GM18867 (cell line): ENCODE measurements around the gene CHMP6.
"Not testable (repeated sequence)": the region's sequence is repeated elsewhere in the genome, so short reads cannot be mapped to it uniquely, and the experiment has no call there.

ENCODE experiments used
- ATAC-seq: cut with Tn5 transposase; IDR thresholded peaks from one replicate; pipeline ENCODE4 v1.9.1; 2021; ENCODE audit warnings: mild to moderate bottlenecking, moderate library complexity; ENCODE audit not compliant: unreplicated experiment

The CHMP6 gene

GRCh38 chr17:81029859-81030258, 38.2 kb downstream of the CHMP6 start:
- ATAC-seq, result no peak

GRCh38 chr17:81030312-81030711, 38.7 kb downstream of the CHMP6 start:
- not testable (repeated sequence) for ATAC-seq

DNA sequence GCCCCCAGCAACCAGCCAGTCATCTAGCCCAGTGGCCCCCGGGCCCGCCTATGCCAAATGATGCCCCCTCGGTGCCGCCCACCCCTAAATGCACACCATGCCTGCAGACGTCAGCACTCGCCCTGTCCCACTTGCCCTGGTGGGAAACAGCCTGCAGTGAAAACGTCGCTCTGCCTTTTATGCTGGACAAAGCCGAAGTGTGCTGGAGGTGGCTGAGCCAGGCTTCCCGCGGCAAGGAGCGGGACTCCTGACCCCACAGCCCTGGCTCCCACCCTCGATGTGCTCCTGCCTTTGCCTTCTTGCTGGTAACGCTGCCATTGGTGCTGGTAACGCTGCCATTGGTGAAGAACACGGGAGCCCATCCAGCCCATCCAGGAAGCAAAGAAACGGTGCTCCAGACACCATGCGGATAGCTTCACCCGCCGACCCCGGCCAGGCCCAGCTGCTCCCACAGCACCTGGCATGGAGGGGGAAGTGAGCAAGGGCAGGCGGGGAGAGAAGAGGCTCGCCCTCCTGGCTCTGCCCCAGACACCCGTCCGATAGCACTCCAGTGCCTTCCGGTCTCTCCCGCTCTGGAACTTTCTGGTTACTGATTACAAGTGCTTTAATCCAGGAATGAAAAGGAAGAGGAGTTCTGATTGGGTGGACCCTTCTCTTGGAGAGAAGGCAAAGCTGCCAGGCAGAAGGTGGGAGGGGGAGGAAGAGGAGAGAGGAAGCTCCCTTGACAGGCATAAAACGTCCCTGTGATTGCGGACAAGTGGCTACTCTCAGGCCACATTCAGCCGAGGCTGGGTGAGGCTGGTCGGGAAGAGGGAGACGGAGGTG, 39.3 kb downstream of the CHMP6 start:
- ATAC-seq, result no peak

GRCh38 chr17:81031566-81032550, 40.2 kb downstream of the CHMP6 start:
- ATAC-seq, result no peak

- no peak for ATAC-seq
Observed at GRCh38 chr17:81032641-81033480, 41.2 kb downstream of the CHMP6 start.

DNA sequence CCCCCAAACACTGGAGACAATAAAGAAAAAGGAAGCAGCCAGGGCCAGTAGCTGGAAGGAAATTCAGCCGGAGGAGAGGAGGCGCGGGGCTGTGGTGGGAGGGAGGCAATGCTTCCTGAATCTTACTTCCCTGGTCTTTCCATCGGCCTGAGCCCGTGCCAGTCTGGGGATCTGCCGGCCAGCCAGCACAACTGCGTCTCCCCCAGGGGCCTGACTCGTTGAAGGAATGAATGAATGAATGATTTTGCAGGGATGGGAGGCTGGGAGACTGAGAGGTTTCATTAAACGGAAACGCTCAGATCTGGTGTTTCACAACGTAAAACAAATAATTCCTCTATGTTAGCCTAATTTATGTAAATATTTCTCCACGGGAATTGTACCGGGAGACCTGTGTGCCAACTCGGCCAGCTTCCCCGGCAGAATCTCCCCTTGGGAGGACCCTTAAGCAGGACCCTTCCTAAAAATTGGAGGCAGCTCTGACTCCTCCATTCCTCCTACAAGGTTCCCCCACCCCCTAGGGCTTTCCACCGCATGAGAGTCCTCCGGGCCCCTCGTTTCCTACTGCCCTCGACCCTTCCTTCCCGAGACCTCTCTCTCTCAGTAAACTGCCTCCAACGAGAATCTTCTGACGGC, 42.0 kb downstream of the CHMP6 start:
- no peak for ATAC-seq

DNA sequence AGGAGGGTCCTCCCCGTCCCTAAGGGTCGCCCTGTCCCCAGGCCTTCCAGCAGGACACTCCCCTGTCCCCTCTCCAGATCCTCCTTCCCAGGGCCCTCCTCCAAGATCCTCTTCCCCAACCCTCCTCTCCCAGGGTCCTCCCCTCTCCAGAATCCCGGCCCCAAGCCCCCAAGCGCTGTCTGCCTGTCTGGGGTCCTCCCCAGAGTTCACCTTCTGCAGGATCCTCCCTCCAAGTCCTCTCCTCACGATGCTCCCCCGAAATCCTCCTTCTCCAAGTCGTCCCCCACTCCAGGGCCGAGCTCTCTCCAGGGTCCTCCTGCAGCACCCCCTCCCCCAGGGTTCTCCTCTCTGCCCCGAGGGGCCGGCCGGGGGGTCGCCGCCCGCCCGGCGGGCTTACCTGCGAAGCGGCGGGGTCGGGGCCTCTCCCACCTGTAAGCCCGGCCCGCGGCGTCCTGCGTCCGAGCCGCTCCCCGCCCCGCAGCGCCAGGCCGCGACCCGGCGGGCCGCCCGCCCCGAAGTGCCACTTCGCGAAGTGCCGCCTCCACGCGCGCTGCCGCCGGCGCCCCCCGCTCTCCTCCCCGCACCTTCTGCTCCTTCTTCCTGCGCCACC, 42.6 kb downstream of the CHMP6 start:
- no peak for ATAC-seq

DNA sequence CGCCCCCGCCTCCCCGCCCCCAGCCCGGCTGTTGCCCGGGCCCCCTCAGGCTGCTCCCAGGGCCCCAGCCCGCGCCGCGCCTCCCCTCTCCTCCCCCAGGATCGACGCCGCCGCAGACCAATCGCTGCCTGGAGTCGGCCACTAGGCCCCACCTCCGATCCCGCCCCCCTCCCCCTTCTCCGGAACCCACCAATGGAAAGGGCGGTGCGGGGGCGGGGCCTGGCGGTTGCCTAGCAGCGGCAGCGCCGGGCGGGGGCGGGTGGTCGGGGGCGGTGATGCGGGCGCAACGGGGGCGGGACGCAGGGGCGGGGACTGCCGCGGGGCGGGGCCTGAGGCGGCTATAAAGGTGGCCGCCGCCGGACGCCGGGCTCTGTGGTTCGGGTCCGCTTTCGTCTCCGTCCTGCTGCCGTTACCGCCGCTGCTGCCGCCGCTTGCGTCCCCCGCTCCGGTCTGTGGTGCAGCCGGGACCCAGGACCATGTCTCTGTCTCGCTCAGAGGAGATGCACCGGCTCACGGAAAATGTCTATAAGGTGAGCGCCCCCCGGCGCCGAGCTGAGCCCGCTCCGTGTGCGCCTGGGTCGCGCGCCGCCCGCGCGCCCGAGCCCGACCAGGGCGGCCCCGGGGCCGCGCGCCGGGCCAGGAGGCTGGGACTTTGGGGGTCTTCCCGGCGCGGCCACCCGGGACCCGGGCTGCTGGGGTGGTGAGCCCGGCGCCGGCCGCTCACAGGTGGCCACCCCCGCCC, 43.3 kb downstream of the CHMP6 start, which contains the start of gene BAIAP2:
BAIAP2 (plus strand) TSS at position 373 of the 742 bp plus-strand sequence; CDS start at position 477, 104 bp downstream.
- ATAC-seq, result peak; percentile 57

DNA sequence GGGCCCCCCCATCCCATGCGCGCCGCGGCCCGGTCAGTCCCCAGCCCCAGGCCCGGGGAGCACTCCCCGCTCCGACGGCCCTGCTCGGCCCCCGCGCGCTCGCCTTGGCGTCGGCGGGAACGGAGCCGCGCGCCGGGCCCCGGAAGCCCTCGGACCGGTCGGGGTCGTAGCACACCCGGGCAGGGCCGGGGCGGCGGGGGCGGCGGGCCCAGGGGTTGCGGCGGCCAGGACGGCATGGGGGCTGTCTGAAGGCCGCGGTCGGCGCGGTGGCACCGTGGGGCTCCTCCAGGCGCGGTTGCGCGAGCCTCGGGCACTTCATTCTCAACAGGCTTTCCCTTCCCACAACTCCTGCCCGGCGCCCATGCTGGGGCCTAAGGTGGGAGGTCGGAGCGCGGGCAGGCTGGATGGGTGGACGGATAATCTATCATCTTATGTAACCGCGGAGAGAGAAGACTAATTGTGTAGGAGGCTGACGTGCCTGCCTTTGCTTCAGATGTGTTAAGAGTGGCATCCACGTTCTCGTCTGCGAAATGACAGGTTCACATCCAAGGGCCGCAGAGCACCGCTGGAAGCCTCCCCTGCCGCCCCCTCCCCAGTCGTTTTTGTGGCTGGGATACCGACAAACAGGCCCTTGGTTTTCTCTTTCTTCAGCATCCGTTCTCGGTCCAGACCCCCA, 44.0 kb downstream of the CHMP6 start:
- ATAC-seq, result peak; percentile 15

DNA sequence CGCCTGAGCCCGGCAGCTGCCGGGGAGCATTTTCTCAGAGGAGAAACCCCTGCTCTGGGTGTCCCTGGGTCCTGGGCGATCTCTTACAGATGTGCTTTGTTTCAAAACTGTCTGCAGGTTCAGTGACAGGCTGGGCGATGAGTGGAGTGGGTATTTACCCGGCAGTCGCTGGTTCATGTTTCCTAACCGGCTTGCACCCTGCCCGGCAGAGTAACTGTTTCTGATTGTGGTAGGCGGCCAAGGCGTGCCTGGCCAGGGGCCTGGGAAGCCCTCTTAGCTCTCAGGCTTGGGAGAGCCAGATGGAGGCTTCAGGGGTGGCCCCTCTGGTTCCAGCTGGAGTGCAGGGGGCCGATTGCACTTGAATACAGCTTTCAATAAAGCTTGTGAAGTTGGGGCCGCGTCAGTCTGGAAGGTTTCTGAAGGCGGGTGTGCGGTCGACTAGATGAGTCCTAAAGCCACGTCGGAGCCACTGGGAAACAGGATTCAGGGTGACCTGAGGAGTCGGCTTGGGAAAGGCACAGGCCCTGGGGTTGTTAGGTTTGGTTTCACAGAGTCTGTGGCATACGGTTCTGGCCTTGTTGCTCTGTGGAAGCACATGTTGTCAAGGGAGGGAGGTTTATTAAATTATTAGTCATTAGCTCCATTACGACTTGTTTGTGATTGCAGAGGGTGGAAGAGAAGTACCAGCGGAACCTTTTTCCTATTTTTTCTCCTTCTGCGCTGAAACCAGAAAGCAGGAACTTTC, 44.7 kb downstream of the CHMP6 start:
- ATAC-seq, result no peak

DNA sequence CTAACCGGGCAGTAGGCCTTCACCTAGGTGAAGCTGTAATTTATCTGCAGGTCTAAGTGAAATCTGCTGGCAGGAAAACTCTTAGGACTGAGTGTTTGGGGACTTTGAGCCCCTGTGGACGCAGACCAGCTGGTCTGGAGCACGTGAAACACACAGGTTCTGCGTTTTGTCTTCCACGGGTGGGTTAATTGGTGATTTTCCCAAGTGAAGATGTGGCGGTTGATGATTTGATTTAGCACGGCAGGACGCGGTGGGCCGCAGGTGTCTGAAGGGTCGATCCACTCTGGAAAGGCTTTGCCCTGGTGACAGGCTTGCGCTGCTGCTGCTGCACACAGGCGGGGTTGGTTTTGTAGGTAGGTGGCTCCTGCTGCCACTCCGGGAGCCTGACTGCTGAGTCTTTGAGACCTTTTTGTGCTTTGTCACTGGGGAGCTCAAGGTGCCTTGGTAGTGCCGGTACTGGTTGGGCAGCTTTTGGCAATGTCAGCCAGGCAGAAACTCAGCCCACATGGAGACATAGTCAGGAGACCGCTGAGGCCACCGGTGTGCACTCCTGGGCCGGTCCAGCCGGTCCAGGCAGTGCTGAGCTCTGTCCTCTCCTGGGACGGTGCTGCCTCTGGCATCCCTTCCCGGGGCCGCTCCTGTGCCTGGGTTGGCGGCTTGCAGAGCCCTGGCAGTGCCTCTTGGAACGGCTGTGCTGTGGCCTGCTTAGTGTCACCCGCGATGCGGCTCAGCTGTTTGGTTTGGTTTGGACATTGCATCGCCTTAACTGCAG, 45.6 kb downstream of the CHMP6 start:
- ATAC-seq, result no peak

DNA sequence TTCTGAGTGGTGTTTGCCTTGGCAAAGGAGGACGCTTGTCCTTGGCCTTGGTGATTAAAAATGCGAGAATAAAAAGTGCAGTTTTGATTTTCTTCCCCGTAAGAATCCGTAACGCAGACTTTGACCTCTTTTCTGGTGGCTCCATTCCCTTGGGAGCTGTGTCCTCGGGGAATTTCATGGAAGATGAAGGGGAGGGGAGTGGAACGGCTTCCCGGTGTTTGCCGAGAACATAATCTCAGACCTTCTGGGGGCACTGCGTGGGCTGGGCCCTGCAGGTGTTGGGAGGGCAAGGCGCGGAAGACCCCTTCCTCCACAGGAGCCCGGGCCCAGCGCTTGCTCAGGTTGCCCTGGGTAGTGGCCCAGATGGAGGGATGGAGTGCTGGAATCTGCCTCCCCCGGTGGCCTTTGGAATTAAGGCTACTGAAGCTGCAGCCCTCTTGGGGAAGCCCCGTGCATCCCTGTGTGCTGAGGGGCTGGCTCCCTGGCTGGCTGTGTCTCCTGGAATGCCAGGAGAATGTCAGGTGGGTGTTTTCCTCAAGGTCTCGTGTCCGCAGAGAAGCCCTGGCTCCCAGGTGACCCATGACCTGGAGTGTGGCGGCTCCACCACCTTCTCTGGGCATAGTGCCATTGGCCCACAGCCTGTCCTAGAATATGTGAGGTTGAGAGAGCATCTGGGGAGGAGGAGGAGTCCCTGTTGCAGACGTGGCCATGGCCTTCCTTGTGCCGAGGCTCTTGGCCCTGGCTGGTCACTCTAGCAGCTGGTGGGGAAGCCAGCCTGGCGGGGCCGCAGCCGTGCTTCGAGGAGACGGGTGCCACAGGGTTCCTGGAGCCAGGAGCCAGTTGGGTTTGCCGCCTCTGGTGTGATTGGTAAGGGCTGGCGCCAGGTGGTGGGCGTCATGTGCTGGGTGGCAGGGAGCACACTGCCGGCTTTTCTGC, 46.4 kb downstream of the CHMP6 start:
- ATAC-seq, result no peak

DNA sequence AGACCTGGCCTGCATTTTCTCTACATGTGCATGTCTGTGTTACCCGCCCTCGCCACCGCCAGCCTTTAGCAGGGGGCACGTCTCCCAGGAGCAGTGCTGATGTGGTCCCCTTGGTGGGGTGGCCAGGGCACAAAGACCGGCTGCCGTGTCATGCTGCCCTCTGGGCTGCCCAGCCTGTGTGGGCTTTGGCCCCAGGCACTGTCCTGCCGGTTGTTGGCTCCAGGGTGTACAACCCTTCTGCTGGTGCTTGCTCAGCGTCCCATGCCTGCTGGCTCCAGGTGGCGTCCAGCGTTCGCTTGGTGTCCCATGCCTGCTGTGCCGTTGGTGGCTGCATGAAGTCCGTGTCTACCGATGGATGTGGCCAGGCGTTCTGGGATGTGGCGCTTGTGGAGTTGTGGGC, 47.5 kb downstream of the CHMP6 start:
- ATAC-seq, result no peak

DNA sequence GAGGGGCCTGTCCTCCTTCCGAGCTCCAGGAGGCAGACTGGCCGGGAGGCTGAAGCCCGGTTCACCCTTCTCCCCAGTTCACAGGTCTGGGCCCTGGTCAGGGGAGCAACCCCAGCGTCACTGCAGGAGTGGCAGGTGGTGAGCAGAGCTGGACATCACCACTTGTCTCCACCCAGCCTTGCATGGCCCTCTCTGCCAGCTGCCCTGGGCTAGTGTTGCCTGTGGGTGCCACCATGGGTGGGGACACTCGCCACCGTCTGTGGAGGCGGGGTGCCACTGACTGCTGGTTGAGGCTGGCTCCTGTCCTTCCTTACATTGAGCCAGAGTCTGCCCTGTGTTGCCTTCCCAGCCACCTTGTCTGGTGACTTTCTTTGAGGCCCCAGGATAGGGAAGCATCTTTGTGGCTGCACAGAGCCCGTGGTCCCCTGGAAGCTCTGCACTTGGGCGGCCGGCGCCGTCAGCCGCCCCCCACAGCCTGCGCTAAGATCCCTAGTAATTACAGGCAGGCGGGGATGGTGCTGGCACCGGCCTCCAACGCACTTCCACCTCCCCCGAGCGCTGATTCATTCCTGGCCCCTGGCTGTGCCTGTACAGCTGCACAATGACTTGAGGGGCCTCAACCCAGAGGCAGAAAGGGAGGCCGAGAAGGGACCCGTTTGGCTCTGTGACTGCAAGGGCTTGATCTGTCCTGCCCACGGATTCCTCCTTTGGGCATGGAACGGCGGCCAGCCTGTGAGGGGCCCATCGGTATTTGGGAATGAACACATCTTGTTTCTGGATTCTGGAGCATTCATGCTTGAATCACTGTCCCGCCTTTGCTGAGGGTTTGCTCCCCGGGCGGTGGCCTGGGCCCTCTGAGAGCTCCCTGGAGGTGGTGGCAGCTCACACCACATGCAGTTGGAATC, 48.5 kb downstream of the CHMP6 start:
- no peak for ATAC-seq

DNA sequence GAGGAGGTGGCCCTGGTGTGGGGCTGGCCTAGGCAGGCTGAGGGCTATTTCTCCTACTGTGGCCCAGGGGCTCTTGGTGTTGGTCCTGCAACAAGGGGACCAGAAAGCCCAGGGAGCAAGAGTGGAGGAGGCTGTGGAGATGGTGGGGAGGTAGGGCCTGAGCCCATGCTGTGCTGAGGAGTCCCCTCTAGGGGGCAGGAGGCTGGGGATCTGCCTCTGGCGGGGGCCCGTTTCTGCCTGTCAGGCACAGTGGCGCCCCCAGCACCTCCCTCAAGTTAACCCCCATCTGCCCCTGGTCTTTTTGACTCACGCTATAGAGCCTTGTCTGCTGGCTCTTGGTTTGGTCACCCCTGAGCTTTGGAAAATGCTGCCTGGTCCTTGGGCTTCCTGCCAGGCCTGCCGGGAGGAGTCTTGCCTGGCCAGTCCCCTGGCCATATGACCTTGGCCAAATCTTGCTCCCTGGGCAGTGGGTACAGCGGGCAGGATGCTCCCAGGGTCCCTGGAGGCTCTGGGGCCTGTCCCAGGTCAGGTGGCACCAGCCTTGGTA, 49.2 kb downstream of the CHMP6 start:
- no peak for ATAC-seq
